GM10248 (cell line): Measurements from ENCODE around the gene GPATCH3.

Source experiments
- CTCF ChIA-PET: fragments of 300-600 bp; sonication (Branson Sonifier 250); formaldehyde crosslinking; extraction: SDS; loops from one replicate; lab custom pipeline; 2021; ENCODE audit warnings: antibody characterized with exemption; lab: Yijun Ruan, JAX
- POLR2A ChIA-PET: fragments of 350-650 bp; sonication (Branson Sonifier 250); formaldehyde crosslinking; extraction: SDS; loops from one replicate; lab custom pipeline; 2020; ENCODE audit warnings: antibody characterized with exemption; lab: Yijun Ruan, JAX
- DNase-seq: peaks from one replicate; pipeline ENCODE4 v3.0.0; 2012; ENCODE audit errors: extremely low spot score
- TF ChIP-seq, protein P1 (sequence below): IDR thresholded peaks from 2 replicates; pipeline ENCODE4 v1.5.1; 2012; ENCODE audit warnings: mild to moderate bottlenecking, low read depth; ENCODE audit errors: extremely low read depth, missing control alignments, control extremely low read depth

GPATCH3 gene

DNA sequence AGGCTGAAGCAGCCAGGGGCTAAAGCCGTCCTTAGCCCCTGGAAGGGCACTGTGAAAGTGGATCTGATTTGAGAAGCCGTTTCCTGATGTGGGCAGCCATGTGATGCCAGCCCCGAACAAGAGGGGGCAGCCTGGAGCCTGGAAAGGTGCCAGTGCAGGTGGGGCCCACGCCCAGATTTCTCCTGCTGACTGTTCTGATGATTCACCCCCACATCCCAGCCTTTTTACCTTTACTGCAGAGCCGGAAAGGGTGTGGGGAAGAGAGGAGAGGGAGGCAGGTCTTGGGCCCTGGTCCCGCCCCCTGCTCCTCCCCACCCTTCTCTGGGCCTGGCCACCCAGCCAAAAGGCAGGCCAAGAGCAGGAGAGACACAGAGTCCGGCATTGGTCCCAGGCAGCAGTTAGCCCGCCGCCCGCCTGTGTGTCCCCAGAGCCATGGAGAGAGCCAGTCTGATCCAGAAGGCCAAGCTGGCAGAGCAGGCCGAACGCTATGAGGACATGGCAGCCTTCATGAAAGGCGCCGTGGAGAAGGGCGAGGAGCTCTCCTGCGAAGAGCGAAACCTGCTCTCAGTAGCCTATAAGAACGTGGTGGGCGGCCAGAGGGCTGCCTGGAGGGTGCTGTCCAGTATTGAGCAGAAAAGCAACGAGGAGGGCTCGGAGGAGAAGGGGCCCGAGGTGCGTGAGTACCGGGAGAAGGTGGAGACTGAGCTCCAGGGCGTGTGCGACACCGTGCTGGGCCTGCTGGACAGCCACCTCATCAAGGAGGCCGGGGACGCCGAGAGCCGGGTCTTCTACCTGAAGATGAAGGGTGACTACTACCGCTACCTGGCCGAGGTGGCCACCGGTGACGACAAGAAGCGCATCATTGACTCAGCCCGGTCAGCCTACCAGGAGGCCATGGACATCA lies 37.2 kb downstream of the GPATCH3 start, which contains the start of gene SFN:
Gene SFN, plus strand, starts transcription at position 369 of the 904 bp plus-strand sequence. Its CDS starts 64 bp downstream, at position 433.
- DNase-seq: peak; percentile 50
- POLR2A ChIA-PET: interaction anchor here (0.6 to 1.0 kb wide), 2 partner anchors 30 to 909 kb away, joined by 3 to 4 read pairs; no protein-coding TSS in a partner anchor

GRCh38 chr1:26861889-26862378 lies 38.3 kb downstream of the GPATCH3 start:
- DNase-seq: no peak
- TF ChIP-seq, protein P1, sequence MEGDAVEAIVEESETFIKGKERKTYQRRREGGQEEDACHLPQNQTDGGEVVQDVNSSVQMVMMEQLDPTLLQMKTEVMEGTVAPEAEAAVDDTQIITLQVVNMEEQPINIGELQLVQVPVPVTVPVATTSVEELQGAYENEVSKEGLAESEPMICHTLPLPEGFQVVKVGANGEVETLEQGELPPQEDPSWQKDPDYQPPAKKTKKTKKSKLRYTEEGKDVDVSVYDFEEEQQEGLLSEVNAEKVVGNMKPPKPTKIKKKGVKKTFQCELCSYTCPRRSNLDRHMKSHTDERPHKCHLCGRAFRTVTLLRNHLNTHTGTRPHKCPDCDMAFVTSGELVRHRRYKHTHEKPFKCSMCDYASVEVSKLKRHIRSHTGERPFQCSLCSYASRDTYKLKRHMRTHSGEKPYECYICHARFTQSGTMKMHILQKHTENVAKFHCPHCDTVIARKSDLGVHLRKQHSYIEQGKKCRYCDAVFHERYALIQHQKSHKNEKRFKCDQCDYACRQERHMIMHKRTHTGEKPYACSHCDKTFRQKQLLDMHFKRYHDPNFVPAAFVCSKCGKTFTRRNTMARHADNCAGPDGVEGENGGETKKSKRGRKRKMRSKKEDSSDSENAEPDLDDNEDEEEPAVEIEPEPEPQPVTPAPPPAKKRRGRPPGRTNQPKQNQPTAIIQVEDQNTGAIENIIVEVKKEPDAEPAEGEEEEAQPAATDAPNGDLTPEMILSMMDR: no peak
- CTCF ChIA-PET: interaction anchor here (0.6 to 11.5 kb wide), 10 partner anchors 8 to 263 kb away, joined by 3 to 72 read pairs (median 4); no protein-coding TSS in a partner anchor
- POLR2A ChIA-PET: interaction anchor here (0.6 to 1.0 kb wide), 2 partner anchors 28 to 908 kb away, joined by 3 to 4 read pairs; no protein-coding TSS in a partner anchor

More for the DNA sequence above, 37.2 kb downstream of the GPATCH3 start, which contains the start of gene SFN:
- CTCF ChIA-PET: interaction anchor here (0.8 to 11.5 kb wide), 10 partner anchors 9 to 264 kb away, joined by 3 to 72 read pairs (median 4); no protein-coding TSS in a partner anchor
- TF ChIP-seq, protein P1: peak; percentile 43

DNA sequence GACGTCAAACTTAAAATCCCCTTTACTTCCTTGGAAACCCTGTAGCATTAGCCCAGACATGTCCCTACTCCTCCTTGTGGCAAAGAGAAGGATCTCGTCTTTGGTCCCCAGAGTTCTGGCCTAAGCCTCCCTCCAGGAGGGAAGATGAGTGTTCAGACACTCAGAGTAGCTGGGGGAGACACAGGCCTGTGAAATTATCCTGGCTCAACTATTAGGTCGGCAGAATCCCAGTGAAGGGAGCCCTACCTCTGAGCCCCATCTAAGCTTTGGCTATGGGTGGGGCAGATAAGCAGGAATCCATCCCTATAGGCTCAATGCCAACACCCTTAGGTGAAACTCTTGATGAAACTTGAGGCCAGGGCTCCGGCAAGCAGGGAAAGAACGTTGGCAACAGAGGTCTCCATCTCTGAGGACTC lies 39.0 kb downstream of the GPATCH3 start:
- TF ChIP-seq, protein P1: no peak
- POLR2A ChIA-PET: no interaction called here
- DNase-seq: no peak
- CTCF ChIA-PET: interaction anchor here (1.3 to 11.5 kb wide), 5 partner anchors 11 to 259 kb away, joined by 3 to 72 read pairs (median 13); no protein-coding TSS in a partner anchor

DNA sequence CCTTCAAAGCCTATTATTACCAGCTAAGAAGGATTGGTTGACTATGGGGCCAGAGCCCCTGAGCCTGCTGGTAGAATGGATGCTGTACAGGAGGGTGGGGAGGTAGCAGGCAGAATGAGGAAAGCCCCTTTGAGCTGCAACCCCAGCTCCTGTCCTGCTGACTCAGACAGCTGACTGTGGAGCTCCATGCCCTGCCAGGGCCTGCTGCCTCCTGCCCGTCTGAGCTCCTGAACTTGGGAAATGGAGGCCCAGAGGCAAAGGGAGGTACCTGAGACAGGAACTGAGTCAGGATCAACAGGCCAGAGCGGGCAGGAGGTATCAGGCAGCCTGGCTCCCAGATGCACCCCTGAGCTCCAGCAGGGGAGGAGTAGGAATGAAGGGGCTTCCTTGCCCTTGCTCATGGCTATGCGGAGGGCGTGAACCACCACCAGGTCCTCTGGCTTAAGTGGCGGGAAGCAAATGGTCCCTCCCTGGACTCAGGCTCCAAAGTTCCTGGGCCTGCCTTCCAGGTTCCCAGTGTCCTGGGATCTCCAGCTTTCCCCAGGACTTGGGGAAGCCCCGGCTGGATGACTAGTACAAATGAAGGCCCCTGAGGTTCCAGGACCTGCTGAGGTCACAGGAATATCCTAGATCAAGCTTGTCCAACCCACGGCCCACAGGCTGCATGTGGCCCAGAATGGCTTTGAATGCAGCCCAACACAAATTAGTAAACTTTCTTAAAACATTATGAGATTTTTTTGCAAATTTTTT lies 41.2 kb downstream of the GPATCH3 start:
- ChIA-PET POLR2A (interaction anchor here (1.2 kb wide), 1 partner anchor 9 kb away, joined by 8 read pairs; no protein-coding TSS in a partner anchor), CTCF (interaction anchor here (1.1 to 11.5 kb wide), 12 partner anchors 8 to 257 kb away, joined by 4 to 72 read pairs (median 8); partner anchors contain the start of gene GPN2)
- no peak for DNase-seq
- TF ChIP-seq, protein P1: no peak

DNA sequence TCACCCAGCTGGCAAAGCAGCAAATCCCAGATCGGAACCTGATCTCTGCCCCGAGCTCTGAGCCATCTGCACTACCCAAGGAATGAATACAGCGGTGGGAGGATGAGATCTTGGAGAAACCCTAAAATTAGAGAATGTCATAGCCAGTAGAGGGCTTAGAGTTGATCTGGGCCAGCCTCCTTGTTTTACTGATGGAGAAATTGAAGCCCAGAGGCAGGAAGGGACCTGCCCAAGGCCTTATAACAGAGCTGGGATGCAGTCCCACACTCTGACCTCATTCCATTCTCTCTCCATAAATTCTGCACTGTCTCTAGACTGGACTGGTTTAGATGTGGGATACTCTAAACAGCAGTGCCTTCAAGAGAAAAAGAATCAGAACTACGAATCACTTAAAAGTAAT lies 42.1 kb downstream of the GPATCH3 start:
- POLR2A ChIA-PET: interaction anchor here (0.6 kb wide), 1 partner anchor 34 kb away, joined by 3 read pairs; no protein-coding TSS in a partner anchor
- CTCF ChIA-PET: interaction anchor here (1.1 to 11.5 kb wide), 15 partner anchors 8 to 256 kb away, joined by 3 to 72 read pairs (median 6); partner anchors contain the start of gene GPN2
- no peak for DNase-seq
- TF ChIP-seq, protein P1: no peak
